SK-N-SH (cell line): Measurements from ENCODE around the gene POU6F2. TPM values are rescaled to one million over a fixed set of nuclear protein-coding genes. Genes with fewer than 3 reads are reported as not detected.

Experiments
- CTCF ChIA-PET: fragments of 300-600, 350-600 bp; formaldehyde crosslinking; extraction: SDS; loops from one replicate; lab custom pipeline; 2021; lab: Yijun Ruan, JAX
- POLR2A ChIA-PET: fragments of 350-600 bp; sonication (Branson Sonifier 250); formaldehyde crosslinking; extraction: SDS; loops from one replicate; lab custom pipeline; 2020; ENCODE audit warnings: antibody characterized with exemption, inconsistent platforms; lab: Yijun Ruan, JAX
- DNase-seq: peaks from one replicate; pipeline ENCODE4 v3.0.0; 2012
- H2AFZ ChIP-seq: fragments of 200-600 bp; sonication (generic); 2 replicates; pipeline ENCODE4 v1.8.1; 2016; ENCODE audit warnings: antibody characterized with exemption, mild to moderate bottlenecking, low read depth
- H3F3A ChIP-seq: fragments of 200-600 bp; sonication (generic); replicated peaks from 2 replicates; pipeline ENCODE3; 2016; ENCODE audit warnings: antibody characterized with exemption, mild to moderate bottlenecking; ENCODE audit not compliant: insufficient read depth
- H3K27ac ChIP-seq, 2 experiments: fragments of 200-500 bp in 1 of 2; fragments of 200-600 bp in 1 of 2; sonication (Bioruptor generic) in 1 of 2; sonication (generic), shearing (Covaris generic) in 1 of 2; 2 replicates each; pipeline versions ENCODE4 v1.5.1 to v1.6.1; 2014 to 2016; ENCODE audit warnings: low read depth in 2 of 2, inconsistent platforms in 1 of 2, low read length in 1 of 2, mild to moderate bottlenecking in 1 of 2, mixed read lengths in 1 of 2
- H3K27me3 ChIP-seq: fragments of 200-600 bp; sonication (generic), shearing (Covaris generic); 2 replicates; pipeline ENCODE4 v1.6.1; 2016; ENCODE audit warnings: mixed run types; ENCODE audit not compliant: insufficient read depth
- H3K36me3 ChIP-seq, 2 experiments: fragments of 200-500 bp in 1 of 2; fragments of 200-600 bp in 1 of 2; sonication (Bioruptor generic) in 1 of 2; sonication (generic) in 1 of 2; replicated peaks in 1 of 2; 2 replicates each; pipeline versions ENCODE3 to v1.5.1; 2014 to 2016; ENCODE audit warnings: low read length in 1 of 2, mild to moderate bottlenecking in 1 of 2; ENCODE audit not compliant: insufficient read depth in 2 of 2, control insufficient read depth in 1 of 2
- H3K4me1 ChIP-seq, 2 experiments: fragments of 200-500 bp in 1 of 2; fragments of 200-600 bp in 1 of 2; sonication (Bioruptor generic) in 1 of 2; sonication (generic), shearing (Covaris generic) in 1 of 2; 2 replicates each; pipeline versions ENCODE4 v1.5.1 to v1.6.1; 2014 to 2016; ENCODE audit warnings: low read depth in 1 of 2, low read length in 1 of 2, mixed run types in 1 of 2; ENCODE audit not compliant: insufficient read depth in 2 of 2, control insufficient read depth in 1 of 2
- H3K4me2 ChIP-seq: fragments of 200-600 bp; sonication (generic), shearing (Covaris generic); 2 replicates; pipeline ENCODE4 v1.6.1; 2017; ENCODE audit warnings: mixed run types
- H3K4me3 ChIP-seq, 2 experiments: fragments of 200-500 bp in 1 of 2; fragments of 200-600 bp in 1 of 2; sonication (Bioruptor generic) in 1 of 2; sonication (generic), shearing (Covaris generic) in 1 of 2; 2 replicates each; pipeline versions ENCODE4 v1.5.1 to v1.8.1; 2014 to 2016; ENCODE audit warnings: low read depth in 2 of 2, inconsistent platforms in 1 of 2, low read length in 1 of 2, mild to moderate bottlenecking in 1 of 2, mixed read lengths in 1 of 2, moderate library complexity in 1 of 2
- H3K79me2 ChIP-seq: fragments of 200-600 bp; sonication (generic); 2 replicates; pipeline ENCODE4 v1.8.1; 2017; ENCODE audit warnings: mild to moderate bottlenecking; ENCODE audit not compliant: insufficient read depth
- H3K9ac ChIP-seq: fragments of 200-600 bp; sonication (generic); 2 replicates; pipeline ENCODE4 v1.6.1; 2017; ENCODE audit warnings: mixed run types
- H3K9me2 ChIP-seq: fragments of 200-600 bp; sonication (generic); 2 replicates; pipeline ENCODE4 v1.6.1; 2017; ENCODE audit warnings: mixed run types
- H3K9me3 ChIP-seq: fragments of 200-600 bp; sonication (generic); 2 replicates; pipeline ENCODE4 v1.6.1; 2017; ENCODE audit warnings: mixed run types, mild to moderate bottlenecking, moderate library complexity
- H4K20me1 ChIP-seq: fragments of 200-600 bp; sonication (generic); 2 replicates; pipeline ENCODE4 v1.6.1; 2017; ENCODE audit warnings: mild to moderate bottlenecking, mixed run types; ENCODE audit not compliant: insufficient read depth
- ELF1 ChIP-seq: IDR thresholded peaks from 2 replicates; pipeline ENCODE4 v1.4.0; 2012
- EZH2phosphoT487 ChIP-seq: fragments of 200-600 bp; sonication (generic); IDR thresholded peaks from 2 replicates; pipeline ENCODE4 v1.6.1; 2017; ENCODE audit warnings: low read depth, mixed run types, mild to moderate bottlenecking, antibody characterized with exemption, moderate library complexity, borderline replicate concordance
- FOXM1 ChIP-seq: IDR thresholded peaks from 2 replicates; pipeline ENCODE4 v1.4.0; 2012; ENCODE audit warnings: low read depth, mild to moderate bottlenecking
- GABPA ChIP-seq: IDR thresholded peaks from 2 replicates; pipeline ENCODE4 v1.4.0; 2012; ENCODE audit warnings: low read depth, mild to moderate bottlenecking
- GATA2 ChIP-seq: sonication (generic); formaldehyde crosslinking; IDR thresholded peaks from 2 replicates; pipeline ENCODE4 v1.5.0; 2020; ENCODE audit warnings: mild to moderate bottlenecking, missing genetic modification reagents
- IRF3 ChIP-seq: fragments of 150-350 bp; IDR thresholded peaks from 2 replicates; pipeline ENCODE4 v1.6.1; 2016; ENCODE audit warnings: mild to moderate bottlenecking, low read depth, low read length
- JUND ChIP-seq: IDR thresholded peaks from 2 replicates; pipeline ENCODE4 v1.4.0; 2012
- MAX ChIP-seq: IDR thresholded peaks from 2 replicates; pipeline ENCODE4 v1.4.0; 2012; ENCODE audit warnings: low read depth
- MEF2A ChIP-seq: IDR thresholded peaks from 2 replicates; pipeline ENCODE4 v1.4.0; 2012; ENCODE audit warnings: low read depth, borderline replicate concordance
- PBX3 ChIP-seq: IDR thresholded peaks from 2 replicates; pipeline ENCODE4; 2012
- POLR2AphosphoS5 ChIP-seq: IDR thresholded peaks from 2 replicates; pipeline ENCODE4 v1.6.1; 2012; ENCODE audit warnings: low read depth, low read length
- REST ChIP-seq: IDR thresholded peaks from 2 replicates; pipeline ENCODE4 v1.6.1; 2012; ENCODE audit warnings: mild to moderate bottlenecking, low read depth, low read length, moderate library complexity
- RXRA ChIP-seq: IDR thresholded peaks from 2 replicates; pipeline ENCODE4 v1.4.0; 2012; ENCODE audit warnings: low read depth, mild to moderate bottlenecking, borderline replicate concordance
- SMC3 ChIP-seq: IDR thresholded peaks from 2 replicates; pipeline ENCODE4 v1.6.1; 2012; ENCODE audit warnings: low read depth, low read length, improper control_type of control experiment
- TEAD4 ChIP-seq: IDR thresholded peaks from 2 replicates; pipeline ENCODE4 v1.4.0; 2012; ENCODE audit warnings: mild to moderate bottlenecking, borderline replicate concordance; ENCODE audit not compliant: insufficient read depth
- polyA plus RNA-seq, 3 experiments: library from polyadenylated mRNA; depleted of rRNA; stranded (reverse); fragments of >200 nt; gene quantifications; 2 replicates each; pipeline ENCODE4 v1.2.3, GENCODE V29; 2012

POU6F2 gene
- polyA plus RNA-seq, 1 of the 3 experiments (the other 2 are of a cell fraction), result under 0.01 TPM

GRCh38 chr7:39295796-39296195, 318.1 kb downstream of the POU6F2 start:
- H3K36me3 ChIP-seq, result no peaks in the 10 kb centered on the region
- CTCF ChIA-PET, result no interaction called here
- peaks cover 16% of the 10 kb centered on the region; the same call in 1 of the 2 replicates for H3K27me3 ChIP-seq
- no peak overlapping the region for H2AFZ ChIP-seq
- no peak for TF ChIP-seq MAX
- TF ChIP-seq PBX3, result no peak
- TF ChIP-seq REST, result no peak
- TF ChIP-seq JUND, result no peak
- TF ChIP-seq SMC3, result no peak
- TF ChIP-seq RXRA, result no peak
- no peak for TF ChIP-seq MEF2A
- TF ChIP-seq POLR2AphosphoS5, result no peak
- TF ChIP-seq TEAD4, result no peak
- no peak for TF ChIP-seq IRF3
- TF ChIP-seq GATA2 (CRISPR knock-in tag), result no peak
- TF ChIP-seq FOXM1, result no peak
- no peak for TF ChIP-seq GABPA
- TF ChIP-seq ELF1, result no peak
- no peak for TF ChIP-seq EZH2phosphoT487
- POLR2A ChIA-PET, result no interaction called here
- no peak overlapping the region for H3K4me3 ChIP-seq
- no peak for DNase-seq
- no peak overlapping the region for H3K4me2 ChIP-seq
- H4K20me1 ChIP-seq, result no peaks in the 10 kb centered on the region
- H3K9me2 ChIP-seq, result no peaks in the 10 kb centered on the region
- no peak overlapping the region for H3K27ac ChIP-seq
- H3K79me2 ChIP-seq, result no peaks in the 10 kb centered on the region
- no peak overlapping the region for H3K9ac ChIP-seq
- H3F3A ChIP-seq, result no peaks in the 10 kb centered on the region
- H3K9me3 ChIP-seq, result no peaks in the 10 kb centered on the region
- no peaks in the 10 kb centered on the region for H3K4me1 ChIP-seq
